Measurements from ENCODE around the gene CSAD. TPM values are rescaled to one million over a fixed set of nuclear protein-coding genes. Genes with fewer than 3 reads are reported as not detected.

Gene CSAD
- total and polyA plus RNA-seq, 2 of the 13 experiments (the other 11 are each of a cell fraction or from before 2014, with no cell fraction given) = 7.2 to 23.5 TPM

DNA sequence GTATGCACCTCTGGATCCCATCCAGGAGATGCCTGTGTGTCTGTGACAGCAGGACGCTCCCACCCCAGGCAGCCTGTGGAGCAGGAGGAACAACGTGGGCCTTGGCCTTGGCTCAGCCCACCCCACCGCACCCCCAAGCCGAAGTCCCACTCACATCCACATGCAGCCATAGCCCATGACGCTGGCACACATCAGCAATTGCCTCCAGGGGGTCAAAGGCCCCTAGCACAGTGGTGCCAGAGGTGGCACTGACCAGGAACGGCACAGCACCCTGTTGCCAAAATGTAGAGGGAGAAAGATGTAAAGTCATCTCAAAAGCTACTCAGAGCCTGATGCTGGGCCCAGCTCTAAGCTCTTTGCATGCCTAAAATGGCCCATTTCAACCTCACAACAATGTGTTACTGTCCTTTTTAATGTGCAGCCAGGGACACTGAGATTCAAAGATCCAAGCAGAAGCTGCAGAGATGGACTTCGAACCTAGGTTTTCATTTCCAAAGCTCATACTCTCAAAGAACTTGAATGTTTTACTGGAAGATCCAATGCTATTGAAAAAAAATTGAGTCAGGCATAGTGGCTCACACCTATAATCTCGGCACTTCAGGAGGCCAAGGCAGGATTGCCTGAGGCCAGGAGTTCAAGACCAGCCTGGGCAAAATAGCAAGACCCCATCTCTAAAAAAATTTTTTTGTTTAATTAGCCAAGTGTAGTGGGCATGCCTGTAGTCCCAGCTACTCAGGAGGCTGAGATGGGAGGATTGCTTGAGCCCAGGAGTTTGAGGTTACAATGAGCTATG is 19.4 kb downstream of the CSAD start (continued):
- TF ChIP-seq PBX3 (CRISPR knock-in tag; IDR thresholded peaks at IDR 0.05; ENCODE audit: borderline replicate concordance) = no peak
- TF ChIP-seq IRF2 (CRISPR knock-in tag; IDR thresholded peaks at IDR 0.05) = 0 out of 2 replicates have a peak, but pooled peaks have one; percentile 14
- TF ChIP-seq, protein P1, sequence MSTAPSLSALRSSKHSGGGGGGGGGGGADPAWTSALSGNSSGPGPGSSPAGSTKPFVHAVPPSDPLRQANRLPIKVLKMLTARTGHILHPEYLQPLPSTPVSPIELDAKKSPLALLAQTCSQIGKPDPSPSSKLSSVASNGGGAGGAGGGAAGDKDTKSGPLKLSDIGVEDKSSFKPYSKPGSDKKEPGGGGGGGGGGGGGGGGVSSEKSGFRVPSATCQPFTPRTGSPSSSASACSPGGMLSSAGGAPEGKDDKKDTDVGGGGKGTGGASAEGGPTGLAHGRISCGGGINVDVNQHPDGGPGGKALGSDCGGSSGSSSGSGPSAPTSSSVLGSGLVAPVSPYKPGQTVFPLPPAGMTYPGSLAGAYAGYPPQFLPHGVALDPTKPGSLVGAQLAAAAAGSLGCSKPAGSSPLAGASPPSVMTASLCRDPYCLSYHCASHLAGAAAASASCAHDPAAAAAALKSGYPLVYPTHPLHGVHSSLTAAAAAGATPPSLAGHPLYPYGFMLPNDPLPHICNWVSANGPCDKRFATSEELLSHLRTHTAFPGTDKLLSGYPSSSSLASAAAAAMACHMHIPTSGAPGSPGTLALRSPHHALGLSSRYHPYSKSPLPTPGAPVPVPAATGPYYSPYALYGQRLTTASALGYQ (CRISPR knock-in tag; IDR thresholded peaks at IDR 0.05) = no peak
- TF ChIP-seq RFXANK (CRISPR knock-in tag; IDR thresholded peaks at IDR 0.05) = no peak
- no peak for TF ChIP-seq ARNT (IDR thresholded peaks at IDR 0.05)
- no peak for TF ChIP-seq MYPOP (CRISPR knock-in tag; IDR thresholded peaks at IDR 0.05)
- TF ChIP-seq RELA (CRISPR knock-in tag; IDR thresholded peaks at IDR 0.05) = no peak
- no peak for TF ChIP-seq SSRP1 (CRISPR knock-in tag; IDR thresholded peaks at IDR 0.05)
- no peak for TF ChIP-seq ZSCAN25 (CRISPR knock-in tag; IDR thresholded peaks at IDR 0.05)
- TF ChIP-seq TP53 (CRISPR knock-in tag; conservative IDR thresholded peaks at IDR 0.05) = no peak
- TF ChIP-seq ZNF441 (CRISPR knock-in tag; IDR thresholded peaks at IDR 0.05; ENCODE audit: borderline replicate concordance) = no peak
- TF ChIP-seq SETDB1 (CRISPR knock-in tag; IDR thresholded peaks at IDR 0.05; ENCODE audit: borderline replicate concordance) = no peak
- no peak for TF ChIP-seq ZC3H4 (CRISPR knock-in tag; IDR thresholded peaks at IDR 0.05; ENCODE audit: borderline replicate concordance)
- TF ChIP-seq ZBTB1 (CRISPR knock-in tag; IDR thresholded peaks at IDR 0.05; ENCODE audit: borderline replicate concordance) = no peak
- TF ChIP-seq PCBP1 (IDR thresholded peaks at IDR 0.05; ENCODE audit: borderline replicate concordance, low read depth, low read length) = no peak
- TF ChIP-seq POLR2A (IDR thresholded peaks at IDR 0.05; ENCODE audit: insufficient read depth in 1 of 2, low read depth in 2 of 2, low read length in 2 of 2) = no peak
- TF ChIP-seq, protein P2, sequence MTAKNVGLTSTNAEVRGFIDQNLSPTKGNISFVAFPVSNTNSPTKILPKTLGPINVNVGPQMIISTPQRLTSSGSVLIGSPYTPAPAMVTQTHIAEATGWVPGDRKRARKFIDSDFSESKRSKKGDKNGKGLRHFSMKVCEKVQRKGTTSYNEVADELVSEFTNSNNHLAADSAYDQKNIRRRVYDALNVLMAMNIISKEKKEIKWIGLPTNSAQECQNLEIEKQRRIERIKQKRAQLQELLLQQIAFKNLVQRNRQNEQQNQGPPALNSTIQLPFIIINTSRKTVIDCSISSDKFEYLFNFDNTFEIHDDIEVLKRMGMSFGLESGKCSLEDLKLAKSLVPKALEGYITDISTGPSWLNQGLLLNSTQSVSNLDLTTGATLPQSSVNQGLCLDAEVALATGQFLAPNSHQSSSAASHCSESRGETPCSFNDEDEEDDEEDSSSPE (CRISPR knock-in tag; IDR thresholded peaks at IDR 0.05) = no peak
- TF ChIP-seq BHLHE40 (IDR thresholded peaks at IDR 0.05; ENCODE audit: low read length) = no peak
- no peak for TF ChIP-seq PAF1 (CRISPR knock-in tag; IDR thresholded peaks at IDR 0.05)
- TF ChIP-seq ZNF124 (CRISPR knock-in tag; IDR thresholded peaks at IDR 0.05) = no peak
- 0 out of 2 replicates have a peak, but pooled peaks have one; percentile 29 for TF ChIP-seq ZNF740 (CRISPR knock-in tag; IDR thresholded peaks at IDR 0.05)
- TF ChIP-seq, protein P3, sequence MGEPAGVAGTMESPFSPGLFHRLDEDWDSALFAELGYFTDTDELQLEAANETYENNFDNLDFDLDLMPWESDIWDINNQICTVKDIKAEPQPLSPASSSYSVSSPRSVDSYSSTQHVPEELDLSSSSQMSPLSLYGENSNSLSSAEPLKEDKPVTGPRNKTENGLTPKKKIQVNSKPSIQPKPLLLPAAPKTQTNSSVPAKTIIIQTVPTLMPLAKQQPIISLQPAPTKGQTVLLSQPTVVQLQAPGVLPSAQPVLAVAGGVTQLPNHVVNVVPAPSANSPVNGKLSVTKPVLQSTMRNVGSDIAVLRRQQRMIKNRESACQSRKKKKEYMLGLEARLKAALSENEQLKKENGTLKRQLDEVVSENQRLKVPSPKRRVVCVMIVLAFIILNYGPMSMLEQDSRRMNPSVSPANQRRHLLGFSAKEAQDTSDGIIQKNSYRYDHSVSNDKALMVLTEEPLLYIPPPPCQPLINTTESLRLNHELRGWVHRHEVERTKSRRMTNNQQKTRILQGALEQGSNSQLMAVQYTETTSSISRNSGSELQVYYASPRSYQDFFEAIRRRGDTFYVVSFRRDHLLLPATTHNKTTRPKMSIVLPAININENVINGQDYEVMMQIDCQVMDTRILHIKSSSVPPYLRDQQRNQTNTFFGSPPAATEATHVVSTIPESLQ (CRISPR knock-in tag; conservative IDR thresholded peaks at IDR 0.05) = no peak
- TF ChIP-seq ZFX (CRISPR knock-in tag; IDR thresholded peaks at IDR 0.05; ENCODE audit: low read depth) = peak; percentile 16; the same call in 1 of the 2 replicates
- TF ChIP-seq BCL6 (CRISPR knock-in tag; IDR thresholded peaks at IDR 0.05) = peak; percentile 25; the same call in 1 of the 2 replicates
- no peak for TF ChIP-seq ERF (CRISPR knock-in tag; IDR thresholded peaks at IDR 0.05)

Measured in HepG2 (cell line).